BJ (cell line): ENCODE measurements around the gene BRCC3. TPM values are rescaled to one million over a fixed set of nuclear protein-coding genes. Genes with fewer than 3 reads are reported as not detected.
A peak's percentile ranks its signal among the peaks of the same experiment; 100 is the strongest.

Source experiments
- CTCF ChIA-PET: fragments of 350-600 bp; formaldehyde crosslinking; extraction: SDS; loops from one replicate; lab custom pipeline; 2021; ENCODE audit warnings: antibody characterized with exemption, inconsistent platforms; lab: Yijun Ruan, JAX
- POLR2A ChIA-PET: fragments of 300-600 bp; sonication (Branson Sonifier 250); formaldehyde crosslinking; extraction: SDS; loops from one replicate; lab custom pipeline; 2021; ENCODE audit warnings: antibody characterized with exemption; lab: Charles Lee
- DNase-seq: peaks from one replicate; pipeline ENCODE4 v3.0.0-alpha.2; 2011; ENCODE audit warnings: low read depth
- H3K27me3 ChIP-seq: 2 replicates; pipeline ENCODE4 v1.6.0; 2011; ENCODE audit warnings: low read length; ENCODE audit not compliant: control insufficient read depth, insufficient read depth
- H3K36me3 ChIP-seq: 2 replicates; pipeline ENCODE4 v1.5.1; 2011; ENCODE audit warnings: low read length; ENCODE audit not compliant: control insufficient read depth, insufficient read depth
- H3K4me3 ChIP-seq: 2 replicates; pipeline ENCODE4 v1.5.1; 2011; ENCODE audit warnings: low read depth, mild to moderate bottlenecking, control low read depth, low read length
- CTCF ChIP-seq: IDR thresholded peaks from 2 replicates; pipeline ENCODE4 v1.5.1; 2011; ENCODE audit warnings: low read depth, mild to moderate bottlenecking, control low read depth, inconsistent platforms, low read length, moderate library complexity; ENCODE audit not compliant: insufficient read depth
- polyA plus RNA-seq: library from polyadenylated mRNA; depleted of rRNA; stranded (reverse); fragments of >200 nt; gene quantifications from 2 replicates; pipeline ENCODE4 v1.2.3, GENCODE V29; 2011

Gene BRCC3
- polyA plus RNA-seq, 1 experiment: 11.6 TPM

- Histone ChIP-seq H3K4me3 (peak within 1 kb of the TSS; percentile 70), H3K27me3 (no peaks in the 10 kb centered on the region), H3K36me3 (no peaks in the 10 kb centered on the region)
- ChIA-PET POLR2A (interaction anchor here (0.6 kb wide), 1 partner anchor 426 kb away, joined by 3 read pairs; no protein-coding TSS in a partner anchor), CTCF (interaction anchor here (0.6 kb wide), 1 partner anchor 198 kb away, joined by 3 read pairs; no protein-coding TSS in a partner anchor)
- DNase-seq: peak; percentile 69
- TF ChIP-seq CTCF: no peak
Measured at GRCh38 chrX:155026727-155027508, 44.4 kb upstream of the BRCC3 start, which contains the start of gene FUNDC2. TSS of gene FUNDC2 (plus strand) at chrX:155026844. CDS start at chrX:155026939, 95 bp downstream.

GRCh38 chrX:155027509-155028066 is 43.7 kb upstream of the BRCC3 start:
- Histone ChIP-seq H3K36me3 (no peaks in the 10 kb centered on the region), H3K27me3 (no peaks in the 10 kb centered on the region), H3K4me3 (peak overlapping the region; percentile 70)
- ChIA-PET CTCF (no interaction called here), POLR2A (no interaction called here)
- no peak for TF ChIP-seq CTCF
- DNase-seq: no peak

GRCh38 chrX:155028129-155028528 is 43.2 kb upstream of the BRCC3 start:
- DNase-seq: no peak
- no peak for TF ChIP-seq CTCF
- H3K27me3 ChIP-seq: no peaks in the 10 kb centered on the region
- H3K4me3 ChIP-seq: no peak overlapping the region; the same call in 1 of the 2 replicates
- CTCF ChIA-PET: no interaction called here
- POLR2A ChIA-PET: no interaction called here
- no peaks in the 10 kb centered on the region for H3K36me3 ChIP-seq

GRCh38 chrX:155028877-155029291 is 42.4 kb upstream of the BRCC3 start:
- Histone ChIP-seq H3K4me3 (no peak overlapping the region), H3K27me3 (no peaks in the 10 kb centered on the region), H3K36me3 (no peaks in the 10 kb centered on the region)
- TF ChIP-seq CTCF: no peak
- ChIA-PET CTCF (no interaction called here), POLR2A (no interaction called here)
- no peak for DNase-seq

- ChIA-PET CTCF (no interaction called here), POLR2A (no interaction called here)
- Histone ChIP-seq H3K36me3 (no peaks in the 10 kb centered on the region), H3K27me3 (no peaks in the 10 kb centered on the region), H3K4me3 (no peak overlapping the region)
- no peak for TF ChIP-seq CTCF
- no peak for DNase-seq
Measured at GRCh38 chrX:155031657-155032056, 39.7 kb upstream of the BRCC3 start.
